GM12891 (cell line): ENCODE measurements around the gene THSD4.

Experiments
- POLR2A ChIP-seq: IDR thresholded peaks from 2 replicates; pipeline ENCODE4 v1.6.1; 2011; ENCODE audit warnings: low read depth, low read length, control low read depth
- POLR2AphosphoS5 ChIP-seq: IDR thresholded peaks from 2 replicates; pipeline ENCODE4 v1.6.1; 2011; ENCODE audit warnings: low read depth, low read length, control low read depth

- TF ChIP-seq POLR2A (no peak), POLR2AphosphoS5 (no peak)
Measured at GRCh38 chr15:71355268-71355667, 240.0 kb downstream of the THSD4 start.
